SU-DHL-6 (cell line): Measurements from ENCODE around the gene MYO1G.

Experiments used
- EZH2phosphoT487 ChIP-seq: fragments of 200-600 bp; sonication (generic), shearing (Covaris generic); conservative IDR thresholded peaks from 2 replicates; pipeline ENCODE4 v1.6.1; 2018; ENCODE audit warnings: mild to moderate bottlenecking, antibody characterized with exemption, low read length, moderate library complexity, mixed read lengths
- TF ChIP-seq, protein P1 (sequence below): fragments of 200-600 bp; sonication (generic); IDR thresholded peaks from one replicate; pipeline ENCODE4 v1.5.1; 2017; ENCODE audit warnings: antibody characterized with exemption, mild to moderate bottlenecking, low read length, moderate library complexity; ENCODE audit not compliant: insufficient read depth, poor library complexity, severe bottlenecking

DNA sequence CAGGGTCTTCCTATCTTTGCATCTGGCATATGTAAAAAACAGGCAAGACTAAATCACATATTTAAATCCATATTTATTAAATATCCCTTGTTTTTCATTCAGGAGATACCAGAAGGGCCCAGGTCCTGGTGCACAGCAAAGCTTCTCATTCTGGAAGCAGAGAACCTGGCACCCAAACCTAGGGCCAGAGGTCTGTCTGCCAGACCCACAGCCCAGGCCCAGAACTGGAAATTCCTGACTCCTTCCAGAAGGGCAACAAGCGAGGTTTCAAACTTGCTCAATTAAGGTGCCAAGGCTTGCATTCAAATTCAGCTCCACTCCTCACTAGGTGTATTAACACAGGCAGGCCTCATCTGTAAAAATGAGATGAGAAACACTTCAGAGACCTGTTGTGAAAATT, 4.2 kb upstream of the MYO1G start:
- TF ChIP-seq, protein P1, sequence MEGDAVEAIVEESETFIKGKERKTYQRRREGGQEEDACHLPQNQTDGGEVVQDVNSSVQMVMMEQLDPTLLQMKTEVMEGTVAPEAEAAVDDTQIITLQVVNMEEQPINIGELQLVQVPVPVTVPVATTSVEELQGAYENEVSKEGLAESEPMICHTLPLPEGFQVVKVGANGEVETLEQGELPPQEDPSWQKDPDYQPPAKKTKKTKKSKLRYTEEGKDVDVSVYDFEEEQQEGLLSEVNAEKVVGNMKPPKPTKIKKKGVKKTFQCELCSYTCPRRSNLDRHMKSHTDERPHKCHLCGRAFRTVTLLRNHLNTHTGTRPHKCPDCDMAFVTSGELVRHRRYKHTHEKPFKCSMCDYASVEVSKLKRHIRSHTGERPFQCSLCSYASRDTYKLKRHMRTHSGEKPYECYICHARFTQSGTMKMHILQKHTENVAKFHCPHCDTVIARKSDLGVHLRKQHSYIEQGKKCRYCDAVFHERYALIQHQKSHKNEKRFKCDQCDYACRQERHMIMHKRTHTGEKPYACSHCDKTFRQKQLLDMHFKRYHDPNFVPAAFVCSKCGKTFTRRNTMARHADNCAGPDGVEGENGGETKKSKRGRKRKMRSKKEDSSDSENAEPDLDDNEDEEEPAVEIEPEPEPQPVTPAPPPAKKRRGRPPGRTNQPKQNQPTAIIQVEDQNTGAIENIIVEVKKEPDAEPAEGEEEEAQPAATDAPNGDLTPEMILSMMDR = no peak
- TF ChIP-seq EZH2phosphoT487 = no peak
